Stomach (tissue), 9 donors: Measurements from ENCODE around the gene ACO2. TPM values are rescaled to one million over a fixed set of nuclear protein-coding genes. Genes with fewer than 3 reads are reported as not detected.

Source experiments
- DNase-seq, 2 donors: peaks; one replicate each; pipeline versions ENCODE4 v3.0.0 to v3.0.0-alpha.2; 2013 to 2019
- H3K27ac ChIP-seq, 5 donors: fragments of 200-600 bp in 4 of 5; sonication (generic) in 4 of 5; one replicate each; pipeline ENCODE4 v1.5.1; 2013 to 2019; ENCODE audit warnings: mild to moderate bottlenecking in 1 of 5, moderate library complexity in 1 of 5
- H3K27me3 ChIP-seq, 3 donors: fragments of 200-600 bp; sonication (generic); one replicate each; pipeline ENCODE4 v1.5.1; 2017 to 2019; ENCODE audit warnings: mixed run types in 1 of 3
- H3K36me3 ChIP-seq, 4 donors: fragments of 200-600 bp; sonication (generic); 1 replicate in 3 of 4; 2 replicates in 1 of 4; pipeline ENCODE4 v1.5.1; 2016 to 2019
- H3K4me1 ChIP-seq, 4 donors: fragments of 200-600 bp; sonication (generic); one replicate each; pipeline ENCODE4 v1.5.1; 2016 to 2019
- H3K4me3 ChIP-seq, 4 donors: fragments of 200-600 bp; sonication (generic) in 3 of 4; one replicate each; pipeline ENCODE4 v1.5.1; 2016 to 2019; ENCODE audit warnings: mild to moderate bottlenecking in 1 of 4
- H3K9me3 ChIP-seq, 4 donors: fragments of 200-600 bp; sonication (generic); one replicate each; pipeline ENCODE4 v1.5.1; 2016 to 2019
- CTCF ChIP-seq, 7 experiments: fragments of 450-650 bp in 4 of 7; fragments of 200-600 bp in 3 of 7; sonication (generic) in 3 of 7; IDR thresholded peaks; one replicate each; pipeline ENCODE4 v1.5.1; 2016 to 2019; ENCODE audit warnings: antibody characterized with exemption in 7 of 7, control low read depth in 2 of 7, mild to moderate bottlenecking in 1 of 7
- EP300 ChIP-seq: sonication (generic); formaldehyde crosslinking; IDR thresholded peaks from one replicate; pipeline ENCODE4 v1.6.1; 2017; ENCODE audit warnings: antibody characterized with exemption
- POLR2A ChIP-seq, 4 donors: fragments of 450-650 bp; IDR thresholded peaks; one replicate each; pipeline ENCODE4 v1.6.1; 2016; ENCODE audit warnings: antibody characterized with exemption in 4 of 4, control low read depth in 2 of 4, mild to moderate bottlenecking in 1 of 4, moderate library complexity in 1 of 4
- POLR2AphosphoS5 ChIP-seq, 3 donors: sonication (generic); formaldehyde crosslinking; IDR thresholded peaks; one replicate each; pipeline ENCODE4 v1.6.1; 2016; ENCODE audit warnings: antibody characterized with exemption in 3 of 3
- WGBS, 5 donors: extraction: QIAGEN DNeasy Blood & Tissue Kit in 3 of 5; methylation state at CpG; one replicate each; pipeline versions ENCODE4 v1.1.5 to v1.1.7; 2013 to 2018; 5-methylcytosine and 5-hydroxymethylcytosine counted together
- intact Hi-C: fragments of 100-400 bp; cut with DNase I; formaldehyde crosslinking; loops from one replicate; pipeline ENCODE4 v1.15.1; 2023; ENCODE audit warnings: low total_unique reads
- polyA plus RNA-seq, 3 donors: library from polyadenylated mRNA; stranded (reverse); fragments of 200-250 nt; gene quantifications; one replicate each; pipeline ENCODE4 v1.2.3, GENCODE V29; 2013
- total RNA-seq, 5 donors: library from RNA; depleted of rRNA; stranded (reverse); fragments of >200 nt; gene quantifications; one replicate each; pipeline versions ENCODE4 v1.1.0 to v1.2.3, GENCODE V29; 2014 to 2016
- donor health status: healthy with polysubstance abuse.
- donor health status: Bipolar disorder and iron deficiency.
- donor health status: healthy.

The ACO2 gene
- total and polyA plus RNA-seq, 8 donors: 46.6 to 238 (median 90.1) TPM

GRCh38 chr22:41561788-41562187 lies 92.9 kb downstream of the ACO2 start:
- Histone ChIP-seq H3K27me3 (peaks cover 0 to 11% (median 5%) of the 10 kb centered on the region in 3 donors), H3K9me3 (no peaks in the 10 kb centered on the region), H3K4me3 (peak overlapping the region in 3 of 4 donors; percentile 35 to 36 (median 36)), H3K27ac (peak overlapping the region; percentile 9 to 80 (median 72)), H3K36me3 (no peaks in the 10 kb centered on the region), H3K4me1 (peaks cover 10 to 63% (median 36%) of the 10 kb centered on the region in 4 donors)
- intact Hi-C loops: no loop called here
- no peak for TF ChIP-seq EP300
- TF ChIP-seq POLR2A (IDR thresholded peaks at IDR 0.05): no peak
- TF ChIP-seq CTCF (IDR thresholded peaks at IDR 0.05): no peak
- TF ChIP-seq POLR2AphosphoS5 (IDR thresholded peaks at IDR 0.05): no peak
- no peak for DNase-seq
- WGBS, 5 donors: 31 to 50% (median 36%) methylated on average over 4 to 5 of the region's 5 CpGs

DNA sequence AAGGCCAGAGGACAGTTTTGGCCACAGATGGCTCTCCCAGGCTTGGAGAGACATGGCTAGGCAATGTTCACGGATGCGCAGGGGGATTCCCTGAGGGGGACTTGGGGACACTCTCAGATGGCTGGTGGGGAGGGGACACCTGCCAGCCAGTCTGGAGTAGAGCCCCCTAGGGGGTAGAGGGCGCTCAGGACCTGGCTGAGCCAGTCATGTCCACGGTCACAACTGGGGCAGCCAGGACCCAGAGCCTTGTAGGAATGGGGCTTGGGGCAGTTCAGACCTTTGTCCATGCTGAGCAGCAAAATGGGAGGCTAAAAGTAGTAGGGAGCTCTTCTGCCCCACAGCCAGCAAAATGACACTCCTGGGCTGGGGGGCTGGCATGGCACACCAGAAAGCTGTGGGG lies 93.5 kb downstream of the ACO2 start:
- DNase-seq: no peak
- Histone ChIP-seq H3K27ac (peak overlapping the region in 4 of 5 donors; percentile 2 to 80 (median 73)), H3K27me3 (peaks cover 0 to 10% (median 5%) of the 10 kb centered on the region in 3 donors), H3K4me1 (peaks cover 3 to 56% (median 32%) of the 10 kb centered on the region in 4 donors), H3K4me3 (peak overlapping the region in 1 of 4 donors; percentile 35), H3K36me3 (no peaks in the 10 kb centered on the region), H3K9me3 (no peaks in the 10 kb centered on the region)
- intact Hi-C loops: no loop called here
- TF ChIP-seq POLR2AphosphoS5 (IDR thresholded peaks at IDR 0.05): no peak
- TF ChIP-seq CTCF (IDR thresholded peaks at IDR 0.05): no peak
- no peak for TF ChIP-seq POLR2A (IDR thresholded peaks at IDR 0.05)
- no peak for TF ChIP-seq EP300
- 72 to 88% (median 85%) methylated on average over 4 of the region's 4 CpGs for WGBS, 5 donors

DNA sequence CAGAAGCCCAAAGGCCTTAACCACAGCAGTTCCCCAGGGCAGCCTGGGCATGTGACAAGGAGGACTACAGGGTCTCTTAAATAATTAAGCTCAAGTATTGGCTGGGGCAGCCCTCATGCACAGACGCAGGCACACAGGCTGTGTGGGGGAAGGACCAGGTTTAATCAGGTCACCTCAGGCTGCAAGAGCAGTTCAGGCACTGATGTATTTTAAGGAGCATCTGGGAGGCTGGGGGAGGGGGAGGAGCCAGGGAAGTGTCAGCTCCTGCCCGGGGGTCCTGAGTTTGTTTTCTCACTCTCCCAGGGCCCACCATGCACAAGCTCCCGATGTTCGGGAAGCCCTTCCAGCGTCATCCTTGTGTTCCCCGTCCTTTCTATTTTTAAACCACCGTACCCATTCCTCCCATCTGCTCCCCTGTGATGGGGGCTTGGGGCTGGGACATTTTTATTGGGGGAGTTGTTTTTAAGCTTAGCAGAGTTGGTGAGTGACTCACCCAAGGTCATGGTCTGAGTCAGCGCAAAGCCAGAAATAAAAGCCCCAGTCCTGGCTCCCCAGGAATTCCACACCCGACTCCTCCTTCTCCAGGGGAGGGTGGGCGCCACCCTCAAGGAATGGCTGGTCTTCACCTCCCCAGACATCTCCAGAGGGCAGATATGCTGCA lies 94.3 kb downstream of the ACO2 start:
- WGBS, 5 donors: 46 to 63% (median 56%) methylated on average over 10 of the region's 10 CpGs
- Histone ChIP-seq H3K4me1 (peaks cover 0 to 52% (median 26%) of the 10 kb centered on the region in 4 donors), H3K27ac (peak overlapping the region in 4 of 5 donors; percentile 2 to 80 (median 73)), H3K27me3 (peaks cover 0 to 7% (median 5%) of the 10 kb centered on the region in 3 donors), H3K4me3 (peak overlapping the region in 1 of 4 donors; percentile 35), H3K9me3 (no peaks in the 10 kb centered on the region), H3K36me3 (no peaks in the 10 kb centered on the region)
- peak in 1 of 3 donors; percentile 2 for TF ChIP-seq POLR2AphosphoS5 (IDR thresholded peaks at IDR 0.05)
- TF ChIP-seq EP300: no peak
- no peak for TF ChIP-seq POLR2A (IDR thresholded peaks at IDR 0.05)
- no peak for TF ChIP-seq CTCF (IDR thresholded peaks at IDR 0.05)
- DNase-seq: no peak
- intact Hi-C loops: no loop called here

DNA sequence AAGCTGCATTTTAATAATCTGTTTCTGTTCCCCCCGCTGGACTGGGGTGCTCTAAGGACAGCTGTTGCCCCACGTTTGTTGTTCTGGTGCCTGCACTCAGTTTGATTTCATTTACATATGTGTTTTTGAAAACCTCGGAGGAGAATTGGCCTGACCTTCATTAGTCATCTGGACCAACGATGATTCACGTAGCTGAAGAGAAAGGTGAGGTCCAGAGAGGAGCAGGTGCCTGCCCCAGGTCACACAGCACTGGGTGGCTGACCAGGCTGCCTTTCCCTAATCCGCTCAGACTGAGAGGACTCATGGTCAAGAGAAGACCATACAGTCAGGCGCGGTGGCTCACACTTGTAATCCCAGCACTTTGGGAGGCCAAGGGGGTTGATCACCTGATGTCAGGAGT lies 95.6 kb downstream of the ACO2 start:
- Histone ChIP-seq H3K4me3 (no peak overlapping the region), H3K9me3 (no peaks in the 10 kb centered on the region), H3K27me3 (peaks cover 0 to 7% (median 5%) of the 10 kb centered on the region in 3 donors), H3K4me1 (peaks cover 0 to 52% (median 26%) of the 10 kb centered on the region in 4 donors), H3K27ac (peak overlapping the region in 4 of 5 donors; percentile 26 to 72 (median 48)), H3K36me3 (no peaks in the 10 kb centered on the region)
- DNase-seq: no peak
- no peak for TF ChIP-seq POLR2A (IDR thresholded peaks at IDR 0.05)
- no peak for TF ChIP-seq CTCF (IDR thresholded peaks at IDR 0.05)
- no peak for TF ChIP-seq POLR2AphosphoS5 (IDR thresholded peaks at IDR 0.05)
- TF ChIP-seq EP300: no peak
- intact Hi-C loops: no loop called here
- WGBS, 5 donors: 82 to 87% (median 85%) methylated on average over 8 of the region's 8 CpGs
